Kidney (tissue), 14 donors: ENCODE measurements around the gene KCNMB4. TPM values are rescaled to one million over a fixed set of nuclear protein-coding genes. Genes with fewer than 3 reads are reported as not detected.

Source experiments
- DNase-seq, 5 donors: peaks; one replicate each; pipeline ENCODE4 v3.0.0-alpha.2; 2013 to 2020
- FAIRE-seq: peaks from 2 replicates; lab custom pipeline; 2012; peaks lifted over from hg19 to GRCh38; lab: Jason Lieb, UNC
- H3K27ac ChIP-seq, 2 donors: one replicate each; pipeline ENCODE4 v1.7.0; 2013; ENCODE audit warnings: low read depth in 2 of 2, low read length in 2 of 2, inconsistent platforms in 1 of 2
- H3K27me3 ChIP-seq: one replicate; pipeline ENCODE4 v1.7.1; 2013; ENCODE audit warnings: low read length, inconsistent platforms; ENCODE audit not compliant: control insufficient read depth, insufficient read depth
- H3K36me3 ChIP-seq, 3 donors: one replicate each; pipeline versions ENCODE4 v1.7.0 to v1.7.1; 2013; ENCODE audit warnings: low read length in 3 of 3, control low read depth in 1 of 3, inconsistent platforms in 1 of 3; ENCODE audit not compliant: insufficient read depth in 3 of 3, control insufficient read depth in 2 of 3
- H3K4me1 ChIP-seq, 3 donors: one replicate each; pipeline versions ENCODE4 v1.7.0 to v1.7.1; 2013; ENCODE audit warnings: low read length in 3 of 3, inconsistent platforms in 1 of 3, low read depth in 1 of 3; ENCODE audit not compliant: control insufficient read depth in 2 of 3, insufficient read depth in 2 of 3
- H3K4me3 ChIP-seq, 3 donors: one replicate each; pipeline versions ENCODE4 v1.7.0 to v1.8.1; 2013; ENCODE audit warnings: low read length in 3 of 3, control low read depth in 1 of 3, inconsistent platforms in 1 of 3
- H3K9ac ChIP-seq, 3 donors: one replicate each; pipeline versions ENCODE4 v1.7.0 to v1.7.1; 2013; ENCODE audit warnings: low read length in 3 of 3, control low read depth in 1 of 3, inconsistent platforms in 1 of 3
- H3K9me3 ChIP-seq, 3 donors: one replicate each; pipeline versions ENCODE4 v1.7.0 to v1.7.1; 2013; ENCODE audit warnings: low read length in 3 of 3, control low read depth in 1 of 3, inconsistent platforms in 1 of 3; ENCODE audit not compliant: control insufficient read depth in 2 of 3, insufficient read depth in 1 of 3
- CTCF ChIP-seq: IDR thresholded peaks from 3 replicates; pipeline ENCODE4 v1.5.1; 2012; ENCODE audit warnings: mild to moderate bottlenecking, moderate library complexity, borderline replicate concordance; ENCODE audit not compliant: insufficient read depth; ENCODE audit errors: extremely low read depth
- intact Hi-C: fragments of 100-400 bp; cut with DNase I; formaldehyde crosslinking; loops from one replicate; pipeline ENCODE4 v1.11.1; 2022
- polyA plus RNA-seq: library from polyadenylated mRNA; stranded (reverse); fragments of 350-450 nt; fragmentation: Illumina TruSeq; extraction: RNeasy Lipid Tissue Mini Kit (QIAGEN cat#74804); gene quantifications from one replicate; pipeline ENCODE4 v1.2.3, GENCODE V29; 2014; ENCODE audit warnings: low read depth, low replicate concordance; ENCODE audit not compliant: insufficient read depth
- total RNA-seq: library from RNA; stranded (reverse); fragmentation: NEBNext Ultra II Directional; extraction: Animal tissue kit (Norgen Biotek cat#: 25700); gene quantifications from one replicate; pipeline ENCODE4 v1.2.1, GENCODE V29; 2021
- donor health status: control.
- donor health status: control.
- donor health status: control.
- donor health status: control.
- donor health status: control.
- donor health status: DM: yes; HTN: yes; CAD: no.
- donor health status: Normal renal cell carcinoma (clear cell type).

The KCNMB4 gene
- total and polyA plus RNA-seq, 2 donors from 2014 or later: 3.9 to 5.6 TPM

GRCh38 chr12:70364695-70365397, 1.2 kb upstream of the KCNMB4 start:
- intact Hi-C loops: no loop called here
- FAIRE-seq: no peak
- H3K4me1 ChIP-seq: peaks cover 0 to 7% (median 0%) of the 10 kb centered on the region in 3 donors
- peaks cover 12% of the 10 kb centered on the region for H3K27me3 ChIP-seq
- H3K4me3 ChIP-seq: peak overlapping the region in 2 of 3 donors; percentile 61 to 67
- H3K9ac ChIP-seq: peak overlapping the region in 1 of 3 donors; percentile 30
- H3K9me3 ChIP-seq: no peaks in the 10 kb centered on the region
- no peaks in the 10 kb centered on the region for H3K36me3 ChIP-seq
- no peak overlapping the region for H3K27ac ChIP-seq
- TF ChIP-seq CTCF: no peak
- DNase-seq: peak in 1 of 5 donors; percentile 6

- Histone ChIP-seq H3K36me3 (no peaks in the 10 kb centered on the region), H3K9me3 (no peaks in the 10 kb centered on the region), H3K27ac (no peak overlapping the region), H3K9ac (peak overlapping the region in 1 of 3 donors; percentile 30), H3K4me3 (peak overlapping the region; percentile 28 to 67 (median 61)), H3K27me3 (peaks cover 12% of the 10 kb centered on the region), H3K4me1 (peaks cover 0 to 7% (median 0%) of the 10 kb centered on the region in 3 donors)
- TF ChIP-seq CTCF: no peak
- DNase-seq: peak in 2 of 5 donors; percentile 29 to 33
- FAIRE-seq: no peak
- intact Hi-C loops: no loop called here
Measured at GRCh38 chr12:70365398-70365647, 767 bp upstream of the KCNMB4 start.

GRCh38 chr12:70366581-70367257, 629 bp downstream of the KCNMB4 start:
- H3K4me3 ChIP-seq: peak overlapping the region; percentile 85 to 95 (median 86)
- H3K36me3 ChIP-seq: no peaks in the 10 kb centered on the region
- H3K4me1 ChIP-seq: peaks cover 0 to 7% (median 0%) of the 10 kb centered on the region in 3 donors
- peaks cover 12% of the 10 kb centered on the region for H3K27me3 ChIP-seq
- H3K9me3 ChIP-seq: no peaks in the 10 kb centered on the region
- peak overlapping the region; percentile 20 to 67 for H3K27ac ChIP-seq
- FAIRE-seq: no peak
- peak in 4 of 5 donors; percentile 57 to 82 (median 77) for DNase-seq
- H3K9ac ChIP-seq: peak overlapping the region in 2 of 3 donors; percentile 28 to 85
- no peak for TF ChIP-seq CTCF
- intact Hi-C loops: no loop called here
